Small intestine (tissue), 4 donors: ENCODE results near the gene MMRN2. TPM values are rescaled to one million over a fixed set of nuclear protein-coding genes. Genes with fewer than 3 reads are reported as not detected.

Experiments used
- polyA plus RNA-seq, 4 donors: library from polyadenylated mRNA; stranded (reverse) in 3 of 4; unstranded in 1 of 4; fragments of 200-250 nt in 3 of 4; fragments of 120-200 nt in 1 of 4; gene quantifications; one replicate each; pipeline versions ENCODE4 v1.2.1 to v1.2.3, GENCODE V29; 2013
- donor health status: healthy with polysubstance abuse.
- donor health status: Bipolar disorder and iron deficiency.
- donor health status: healthy.

Gene MMRN2
- polyA plus RNA-seq, 4 donors: 0.45 to 20.8 (median 3.3) TPM

Other genes with a start within 250 kb of the MMRN2 start
- gene BMPR1A, start 201.0 kb downstream of the MMRN2 start, polyA plus RNA-seq: 10 to 100 TPM in 2 of 4 donors, 1 to 10 TPM in 2; 3.4 to 40.2 (median 9.8) TPM
- 10 to 100 TPM in 1 of 4 donors, 1 to 10 TPM in 3; 2.4 to 44.8 (median 3.3) TPM for gene SNCG, start 984 bp upstream of the MMRN2 start, polyA plus RNA-seq
- 1,000 to 10,000 TPM in 1 of 4 donors, 100 to 1,000 TPM in 2, 1 to 10 TPM in 1; 2.9 to 1,065 (median 471) TPM for gene ADIRF, start 10.9 kb upstream of the MMRN2 start, polyA plus RNA-seq
- not detected for gene FAM25A, start 62.7 kb upstream of the MMRN2 start, polyA plus RNA-seq
- gene GLUD1, start 137.2 kb upstream of the MMRN2 start, polyA plus RNA-seq: 100 to 1,000 TPM in 2 of 4 donors, 10 to 100 TPM in 2; 79.0 to 141 (median 102) TPM
- 10 to 100 TPM; 19.6 to 34.4 (median 27.2) TPM for gene SHLD2, start 137.6 kb upstream of the MMRN2 start, polyA plus RNA-seq